GM04504 (cell line): ENCODE data around the gene PLPP7.
"Not testable (repeated sequence)": the region's sequence is repeated elsewhere in the genome, so short reads cannot be mapped to it uniquely, and the experiment has no call there.

ENCODE experiments used
- DNase-seq: peaks from one replicate; pipeline ENCODE4 v3.0.0-alpha.2; 2012; ENCODE audit warnings: low read depth

The PLPP7 gene

DNA sequence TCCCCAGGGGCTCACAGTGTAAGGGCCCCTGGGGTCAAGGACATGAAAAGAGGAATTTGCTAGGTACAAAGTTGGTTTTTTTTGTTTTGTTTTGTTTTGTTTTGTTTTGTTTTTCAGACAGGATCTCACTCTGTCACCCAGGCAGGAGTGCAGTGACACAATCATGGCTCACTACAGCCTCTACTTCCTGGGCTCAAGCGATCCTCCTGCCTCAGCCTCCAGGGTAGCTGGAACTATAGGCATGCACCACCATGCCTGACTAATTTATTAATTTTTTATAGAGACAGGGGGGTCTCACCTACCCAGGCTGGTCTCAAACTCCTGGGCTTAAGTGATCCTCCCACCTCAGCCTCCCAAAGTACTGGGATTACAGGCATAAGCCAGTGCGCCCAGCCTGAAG, 42.5 kb downstream of the PLPP7 start:
- DNase-seq = not testable (repeated sequence)

GRCh38 chr9:131333771-131334628, 44.5 kb downstream of the PLPP7 start:
- no peak for DNase-seq

DNA sequence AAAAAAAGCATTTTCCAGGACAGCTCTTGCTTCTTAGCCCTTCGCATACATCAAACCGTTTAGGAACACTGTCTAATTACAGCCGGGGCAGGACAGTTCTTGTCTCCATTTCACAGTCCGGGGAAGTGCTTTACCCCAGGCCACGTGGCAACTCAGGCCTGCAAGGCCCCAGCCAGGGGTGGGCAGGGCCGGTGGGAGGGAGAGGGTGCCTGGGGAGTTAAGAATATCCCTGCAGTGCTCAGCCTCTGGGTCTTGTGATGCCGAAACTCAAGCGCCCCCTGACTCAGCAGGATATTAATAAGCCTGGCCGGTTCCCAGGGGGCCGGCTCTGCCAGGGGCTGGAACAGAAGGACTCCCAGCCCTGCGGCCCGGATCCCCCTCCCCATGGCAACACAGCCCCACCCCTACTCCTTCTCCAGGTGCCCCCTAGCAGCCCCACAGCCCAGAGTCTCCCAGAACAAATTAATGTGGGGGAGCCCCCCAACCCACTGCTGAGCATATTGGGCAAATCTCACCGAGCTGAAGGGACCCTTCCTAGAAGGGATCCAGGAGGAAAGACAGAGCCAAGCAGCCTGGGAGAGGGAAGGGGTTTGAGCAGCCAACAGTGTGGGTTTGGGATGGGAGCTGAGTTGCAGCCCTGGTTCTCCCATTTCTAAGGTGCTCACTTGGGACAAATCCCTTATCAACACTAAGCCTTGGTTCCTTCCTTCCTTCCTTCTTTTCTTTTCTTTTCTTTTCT, 45.3 kb downstream of the PLPP7 start:
- DNase-seq = no peak

- no peak for DNase-seq
Measured at GRCh38 chr9:131335368-131335755, 45.8 kb downstream of the PLPP7 start.

GRCh38 chr9:131337131-131337848, 47.8 kb downstream of the PLPP7 start:
- no peak for DNase-seq

- DNase-seq = not testable (repeated sequence)
Measured at GRCh38 chr9:131339212-131339611, 49.7 kb downstream of the PLPP7 start.

GRCh38 chr9:131344931-131345535, 55.5 kb downstream of the PLPP7 start:
- DNase-seq = not testable (repeated sequence)

- no peak for DNase-seq
Measured at GRCh38 chr9:131346559-131346958, 57.0 kb downstream of the PLPP7 start.

DNA sequence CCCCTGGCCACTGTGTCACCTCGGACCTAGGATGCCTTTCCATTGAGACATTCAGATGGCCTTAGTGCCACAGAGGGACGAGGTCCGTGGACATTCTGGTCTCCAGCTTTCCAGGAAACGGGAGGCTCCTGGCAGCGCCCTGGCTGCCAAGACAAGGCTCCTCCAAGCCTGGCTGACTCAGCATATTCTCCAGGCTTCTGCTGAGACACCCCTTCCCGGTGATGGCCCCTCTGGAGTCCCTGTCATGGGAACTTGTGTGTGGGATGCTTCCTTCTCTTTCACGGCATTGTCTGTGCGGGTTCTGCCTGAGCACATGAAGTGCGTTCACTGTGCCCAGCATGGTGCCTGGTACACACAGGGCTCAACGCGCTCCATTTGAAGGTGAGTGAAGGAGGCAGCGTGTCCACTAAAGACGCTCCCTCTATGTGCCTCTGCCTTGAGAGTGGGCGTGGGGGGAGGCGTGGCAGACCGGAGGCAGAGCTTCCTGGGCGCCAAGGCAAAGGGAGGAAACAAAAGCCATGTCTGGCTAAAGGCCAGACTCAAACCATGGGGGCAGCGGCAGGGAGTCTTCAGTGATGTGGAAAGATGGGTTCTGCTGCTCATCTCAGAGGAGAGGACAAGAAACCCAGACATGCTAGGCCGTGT, 58.0 kb downstream of the PLPP7 start:
- DNase-seq = no peak

DNA sequence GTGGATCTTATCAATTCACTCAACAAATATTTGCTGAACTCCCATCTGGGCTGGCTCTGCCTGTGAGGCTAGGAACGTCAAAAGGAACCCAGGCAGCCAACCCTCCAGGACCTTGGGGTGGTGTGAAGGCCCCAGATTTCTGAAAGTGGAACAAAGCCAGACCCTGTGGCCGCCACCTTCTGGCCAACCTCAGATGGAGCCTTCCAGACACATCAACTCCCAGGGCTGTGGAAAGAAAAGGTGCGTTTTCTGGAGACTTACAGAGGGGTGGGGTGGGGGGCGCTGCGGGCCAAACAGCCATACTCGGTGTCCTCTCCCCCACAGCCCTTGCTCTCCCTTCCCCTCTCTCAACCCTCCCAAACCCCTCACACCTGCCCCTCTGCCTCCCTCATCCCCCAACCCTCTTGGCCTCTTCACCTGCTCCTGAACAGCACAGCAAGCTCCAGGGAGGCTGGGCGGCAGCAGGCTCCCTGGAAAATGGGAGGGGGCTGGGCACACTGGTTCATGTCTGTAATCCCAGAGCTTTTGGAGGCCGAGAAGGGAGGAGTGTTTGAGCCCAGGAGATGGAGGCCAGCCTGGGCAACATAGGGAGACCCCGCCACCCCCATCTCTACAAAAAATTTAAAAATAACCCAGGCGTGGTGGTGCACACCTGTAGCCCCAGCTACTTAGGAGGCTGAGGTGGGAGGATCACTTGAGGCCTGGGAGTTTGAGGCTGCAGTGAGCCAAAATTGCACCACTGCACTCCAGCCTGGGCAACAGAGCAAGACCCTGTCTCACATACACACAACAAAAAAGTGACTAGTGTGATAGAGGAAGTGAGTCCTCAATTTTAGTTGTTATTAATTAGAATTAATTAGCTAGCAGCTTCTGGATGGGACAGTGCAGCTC, 59.4 kb downstream of the PLPP7 start:
- DNase-seq = no peak

GRCh38 chr9:131349522-131349880, 60.0 kb downstream of the PLPP7 start:
- DNase-seq = no peak

- no peak for DNase-seq
Measured at GRCh38 chr9:131349881-131350563, 60.5 kb downstream of the PLPP7 start.

DNA sequence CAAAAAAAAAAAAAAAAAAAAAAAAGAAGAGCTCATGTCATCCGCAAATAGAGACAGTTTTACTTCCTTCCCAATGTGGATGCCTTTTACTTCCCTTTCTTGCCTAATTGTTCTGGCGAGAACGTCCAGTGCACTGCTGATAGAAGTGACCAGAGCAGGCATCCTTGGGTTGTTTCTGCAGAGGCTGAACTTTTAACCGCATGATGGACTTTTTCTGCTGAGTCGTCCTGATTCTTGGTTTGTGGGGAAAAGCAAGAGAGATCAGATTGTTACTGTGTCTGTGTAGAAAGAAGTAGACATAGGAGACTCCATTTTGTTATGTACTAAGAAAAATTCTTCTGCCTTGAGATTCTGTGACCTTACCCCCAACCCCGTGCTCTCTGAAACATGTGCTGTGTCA, 67.0 kb downstream of the PLPP7 start:
- DNase-seq = not testable (repeated sequence)

DNA sequence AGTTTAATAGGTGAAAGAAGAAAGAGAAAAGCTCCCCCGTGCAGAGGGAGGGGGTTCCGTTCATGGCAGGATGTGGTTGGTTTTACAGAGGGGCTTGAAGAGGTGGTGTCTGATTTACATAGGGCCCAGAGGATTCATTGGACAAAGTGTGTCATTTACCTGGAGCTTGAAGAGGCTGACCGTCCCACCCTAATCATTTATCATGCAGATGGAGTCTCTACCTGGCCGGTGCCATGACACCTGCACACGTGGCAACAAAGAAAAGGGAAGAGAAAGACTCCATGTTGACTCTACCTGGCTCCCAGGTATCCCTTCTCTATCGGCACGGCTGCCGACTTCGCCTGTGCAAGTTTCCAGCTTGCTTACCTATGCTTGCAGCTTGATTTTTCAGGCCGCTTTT, 69.0 kb downstream of the PLPP7 start:
- DNase-seq = no peak
